ENCODE data around the gene PHLPP1. TPM values are rescaled to one million over a fixed set of nuclear protein-coding genes. Genes with fewer than 3 reads are reported as not detected.
"Not testable (repeated sequence)": the region's sequence is repeated elsewhere in the genome, so short reads cannot be mapped to it uniquely, and the experiment has no call there.

PHLPP1 gene
- 10 to 100 TPM; 12.1 to 13.7 TPM for total RNA-seq

DNA sequence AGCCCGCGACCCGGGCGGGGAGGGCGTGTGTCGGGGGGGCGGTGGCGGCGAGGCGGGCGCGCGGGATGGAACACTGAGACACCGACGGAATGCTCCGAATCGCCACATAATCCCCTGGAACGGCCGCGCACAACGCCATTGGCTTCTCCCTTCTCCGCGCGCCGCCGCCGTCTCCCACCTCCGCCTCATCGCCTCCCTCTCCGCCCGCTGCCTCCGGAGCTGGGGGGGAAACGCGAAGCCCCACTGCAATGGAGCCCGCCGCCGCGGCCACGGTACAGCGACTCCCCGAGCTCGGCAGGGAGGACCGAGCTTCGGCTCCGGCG, at the start of gene PHLPP1:
TSS of gene PHLPP1 (plus strand) at position 106 of the 323 bp plus-strand sequence. CDS start at position 249, 143 bp downstream.
- peak within 1 kb of the TSS; percentile 87 for H3K27ac Mint-ChIP-seq
- peaks cover 9% of the 10 kb centered on the region for H3K36me3 Mint-ChIP-seq (ENCODE audit: low read depth)
- peak; percentile 32 for ATAC-seq (replicated peaks)
- peak within 1 kb of the TSS; percentile 87 for H3K4me3 Mint-ChIP-seq
- H3K9me3 Mint-ChIP-seq = no peaks in the 10 kb centered on the region
- no peaks in the 10 kb centered on the region for H3K27me3 Mint-ChIP-seq
- H3K4me1 Mint-ChIP-seq = peaks cover 21% of the 10 kb centered on the region

DNA sequence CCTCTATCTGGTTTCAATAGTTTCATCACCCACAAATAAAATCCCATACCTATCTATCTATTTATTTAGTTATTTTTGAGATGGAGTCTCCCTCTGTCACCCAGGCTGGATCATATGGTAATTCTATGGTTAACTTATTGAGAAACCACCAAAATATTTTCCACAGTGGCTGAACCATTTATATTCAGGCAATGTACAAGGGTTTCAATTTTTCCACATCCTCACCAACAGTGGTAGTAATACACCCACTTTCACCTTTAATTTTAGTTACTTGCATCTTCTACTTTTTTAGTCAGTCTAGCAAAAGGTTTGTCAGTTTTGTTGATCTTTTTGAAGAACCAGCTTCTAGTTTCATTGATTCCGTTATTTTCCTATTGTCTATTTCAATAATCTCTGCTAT, 46.1 kb upstream of the PHLPP1 start:
- Mint-ChIP-seq H3K36me3 (ENCODE audit: low read depth) (no peaks in the 10 kb centered on the region), H3K27ac (no peak overlapping the region), H3K27me3 (no peaks in the 10 kb centered on the region), H3K9me3 (peaks cover 17% of the 10 kb centered on the region), H3K4me3 (no peak overlapping the region), H3K4me1 (no peaks in the 10 kb centered on the region)
- peak; percentile 37 for ATAC-seq (replicated peaks)

DNA sequence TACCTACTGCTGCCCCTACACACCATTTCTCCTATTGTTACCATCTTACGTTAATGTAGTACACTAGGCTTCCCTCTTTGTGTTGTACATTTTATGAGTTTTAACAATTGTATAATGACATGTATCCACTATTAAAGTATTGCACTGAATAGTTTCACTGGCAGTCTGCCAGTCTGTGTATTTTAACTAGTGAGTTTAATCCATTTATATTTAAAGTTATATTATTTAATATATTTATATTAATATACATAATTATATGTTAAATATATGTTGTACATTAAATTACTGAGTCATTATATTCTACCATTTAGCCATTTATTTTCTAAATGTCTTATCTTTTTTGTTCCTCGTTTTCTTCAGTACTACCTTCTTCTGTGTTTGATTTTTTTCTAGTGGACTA, 44.8 kb upstream of the PHLPP1 start:
- no peak for ATAC-seq (replicated peaks)
- H3K4me1 Mint-ChIP-seq = no peaks in the 10 kb centered on the region
- H3K4me3 Mint-ChIP-seq = no peak overlapping the region
- H3K36me3 Mint-ChIP-seq (ENCODE audit: low read depth) = no peaks in the 10 kb centered on the region
- no peak overlapping the region for H3K27ac Mint-ChIP-seq
- peaks cover 3% of the 10 kb centered on the region for H3K27me3 Mint-ChIP-seq
- peaks cover 20% of the 10 kb centered on the region for H3K9me3 Mint-ChIP-seq

- Mint-ChIP-seq H3K4me1 (no peaks in the 10 kb centered on the region), H3K36me3 (ENCODE audit: low read depth) (no peaks in the 10 kb centered on the region), H3K4me3 (no peak overlapping the region), H3K27ac (no peak overlapping the region), H3K9me3 (peaks cover 20% of the 10 kb centered on the region), H3K27me3 (peaks cover 3% of the 10 kb centered on the region)
- ATAC-seq (replicated peaks) = no peak
Observed at GRCh38 chr18:62672600-62672999, 42.7 kb upstream of the PHLPP1 start.

- Mint-ChIP-seq H3K27me3 (peaks cover 3% of the 10 kb centered on the region), H3K9me3 (peaks cover 4% of the 10 kb centered on the region), H3K4me1 (no peaks in the 10 kb centered on the region), H3K4me3 (no peak overlapping the region), H3K36me3 (ENCODE audit: low read depth) (no peaks in the 10 kb centered on the region), H3K27ac (no peak overlapping the region)
- ATAC-seq (replicated peaks) = no peak
Observed at GRCh38 chr18:62678847-62679485, 36.4 kb upstream of the PHLPP1 start.

DNA sequence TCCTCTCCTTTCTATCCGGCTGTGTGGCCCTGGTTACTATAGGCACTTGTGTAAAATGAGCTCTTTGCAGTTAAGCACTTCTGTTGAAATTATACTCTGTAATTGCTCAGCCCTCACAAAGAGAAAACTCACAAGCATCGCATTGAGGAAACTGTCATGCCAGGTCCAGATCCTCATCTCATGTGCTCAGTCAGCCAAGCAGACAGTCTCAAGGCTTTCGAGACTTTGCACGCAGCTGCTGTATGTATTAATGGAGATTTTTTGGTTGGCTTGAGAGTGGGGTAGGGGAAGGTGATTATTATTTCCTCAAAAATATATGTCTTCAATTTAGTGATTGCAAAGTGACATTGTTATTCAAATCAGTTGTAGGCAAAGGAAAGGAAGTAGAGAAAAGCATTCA, 33.0 kb upstream of the PHLPP1 start:
- Mint-ChIP-seq H3K27ac (no peak overlapping the region), H3K4me3 (no peak overlapping the region), H3K27me3 (peaks cover 9% of the 10 kb centered on the region), H3K9me3 (no peaks in the 10 kb centered on the region), H3K36me3 (ENCODE audit: low read depth) (no peaks in the 10 kb centered on the region), H3K4me1 (no peaks in the 10 kb centered on the region)
- ATAC-seq (replicated peaks) = no peak

- Mint-ChIP-seq H3K9me3 (peaks cover 7% of the 10 kb centered on the region), H3K36me3 (ENCODE audit: low read depth) (no peaks in the 10 kb centered on the region), H3K27me3 (peaks cover 14% of the 10 kb centered on the region), H3K27ac (no peak overlapping the region), H3K4me1 (no peaks in the 10 kb centered on the region), H3K4me3 (no peak overlapping the region)
- ATAC-seq (replicated peaks) = no peak
Observed at GRCh38 chr18:62683935-62684334, 31.4 kb upstream of the PHLPP1 start.

DNA sequence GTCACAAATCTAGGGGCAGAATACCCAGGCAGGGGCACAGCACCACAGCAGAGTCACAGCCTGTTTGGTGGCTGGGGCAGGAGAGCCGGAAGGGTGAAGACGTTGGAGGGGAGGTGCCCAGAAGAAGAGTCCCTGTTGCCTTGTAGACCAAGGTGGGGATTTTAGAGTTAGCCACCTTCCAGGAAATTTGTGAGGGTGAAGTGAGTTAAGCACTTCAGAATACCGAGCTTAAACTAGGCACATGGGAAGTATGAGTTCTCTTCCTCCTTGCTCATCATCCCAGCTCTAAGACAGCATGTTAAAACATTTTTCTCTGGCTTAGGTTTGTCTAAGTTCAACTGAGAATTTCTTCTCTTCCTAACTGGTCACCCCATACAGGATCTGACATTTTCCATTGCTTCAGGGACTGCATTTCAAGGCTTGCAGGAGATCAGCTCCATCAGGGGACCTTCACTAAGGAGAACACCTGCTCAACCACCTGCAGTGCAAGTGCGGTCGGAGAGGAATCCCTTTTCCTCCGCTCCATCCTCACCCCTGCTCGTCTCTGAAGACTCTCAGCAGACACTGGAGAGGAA, 26.5 kb upstream of the PHLPP1 start:
- H3K9me3 Mint-ChIP-seq = peaks cover 23% of the 10 kb centered on the region
- peaks cover 29% of the 10 kb centered on the region for H3K27me3 Mint-ChIP-seq
- H3K4me3 Mint-ChIP-seq = no peak overlapping the region

DNA sequence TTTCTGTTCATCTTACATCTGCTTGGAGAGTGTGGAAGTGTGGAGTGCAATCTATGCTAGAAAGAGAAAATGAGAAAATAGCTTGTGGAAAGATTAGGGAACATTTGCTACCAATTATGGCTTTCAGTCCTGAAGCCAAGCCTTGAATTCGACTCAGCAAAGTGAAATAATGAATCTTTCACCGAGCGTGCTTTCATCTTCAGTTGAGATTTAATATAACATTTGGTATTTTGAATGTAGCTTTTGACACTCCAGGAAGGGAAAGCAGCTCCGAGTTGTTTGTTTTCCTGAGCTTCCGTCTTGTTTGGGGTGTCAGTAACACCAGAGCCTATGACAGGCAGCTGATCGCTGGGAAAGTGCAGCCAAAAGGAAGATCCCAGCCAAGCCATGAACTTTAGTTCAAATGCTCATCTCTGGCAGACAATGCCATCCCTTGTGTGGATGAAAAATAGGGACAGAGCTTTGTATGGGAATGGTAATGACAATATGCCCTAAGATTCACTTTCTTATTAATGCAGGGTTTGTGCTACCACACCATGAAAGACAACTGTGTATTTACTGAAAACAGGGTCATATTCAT, 25.0 kb upstream of the PHLPP1 start:
- Mint-ChIP-seq H3K36me3 (ENCODE audit: low read depth) (no peaks in the 10 kb centered on the region), H3K4me3 (no peak overlapping the region), H3K27me3 (peaks cover 27% of the 10 kb centered on the region), H3K9me3 (peaks cover 23% of the 10 kb centered on the region), H3K27ac (no peak overlapping the region), H3K4me1 (no peaks in the 10 kb centered on the region)
- ATAC-seq (replicated peaks) = no peak

More for the DNA sequence above, 26.5 kb upstream of the PHLPP1 start:
- Mint-ChIP-seq H3K4me1 (no peaks in the 10 kb centered on the region), H3K27ac (no peak overlapping the region), H3K36me3 (ENCODE audit: low read depth) (no peaks in the 10 kb centered on the region)
- ATAC-seq (replicated peaks) = no peak

GRCh38 chr18:62693659-62694058, 21.7 kb upstream of the PHLPP1 start:
- Mint-ChIP-seq H3K36me3 (ENCODE audit: low read depth) (no peaks in the 10 kb centered on the region), H3K4me1 (no peaks in the 10 kb centered on the region), H3K27me3 (peaks cover 24% of the 10 kb centered on the region), H3K4me3 (no peak overlapping the region), H3K9me3 (peaks cover 17% of the 10 kb centered on the region), H3K27ac (no peak overlapping the region)
- ATAC-seq (replicated peaks) = no peak

DNA sequence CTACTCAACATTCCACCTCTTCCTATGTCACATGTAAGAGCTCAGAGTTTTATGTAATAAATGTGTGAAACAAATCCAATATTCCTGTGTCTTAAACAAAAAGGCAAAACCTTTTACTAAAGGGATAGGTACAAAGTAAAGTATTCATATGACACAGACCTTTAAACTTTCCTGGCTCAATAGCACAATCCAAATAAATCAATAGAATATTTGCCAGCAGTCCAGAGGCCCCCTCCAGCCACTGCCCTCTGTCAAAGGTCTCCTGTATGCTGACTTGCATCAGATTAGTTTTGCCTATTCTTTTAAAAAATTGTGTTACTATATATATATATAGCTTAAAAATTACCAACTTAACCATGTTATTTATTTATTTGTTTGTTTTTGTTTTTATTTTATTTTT, 17.7 kb upstream of the PHLPP1 start:
- H3K27me3 Mint-ChIP-seq = peaks cover 23% of the 10 kb centered on the region
- H3K4me1 Mint-ChIP-seq = no peaks in the 10 kb centered on the region
- H3K4me3 Mint-ChIP-seq = no peak overlapping the region
- no peak overlapping the region for H3K27ac Mint-ChIP-seq
- H3K9me3 Mint-ChIP-seq = no peaks in the 10 kb centered on the region
- ATAC-seq (replicated peaks) = no peak
- no peaks in the 10 kb centered on the region for H3K36me3 Mint-ChIP-seq (ENCODE audit: low read depth)

DNA sequence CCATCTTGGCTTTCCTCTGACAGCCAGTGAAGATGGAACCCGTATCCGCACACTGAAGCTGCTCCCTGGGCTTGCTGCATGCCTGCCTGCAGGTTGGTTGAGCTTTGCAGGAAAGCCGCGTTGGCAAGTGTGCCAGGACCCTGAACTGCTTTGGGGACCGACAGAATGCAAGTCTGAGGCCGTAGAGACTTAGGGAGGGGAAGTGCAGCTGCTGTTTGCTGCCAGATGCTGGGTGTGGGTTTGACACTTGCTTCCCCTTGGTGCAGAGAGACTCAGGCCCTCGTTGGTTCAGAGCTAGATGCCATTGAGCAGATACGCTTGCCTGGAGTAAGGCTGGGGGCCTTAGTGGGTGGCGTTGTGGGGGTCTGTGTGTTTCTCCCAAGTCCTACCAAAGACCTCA, 13.1 kb upstream of the PHLPP1 start:
- Mint-ChIP-seq H3K4me1 (no peaks in the 10 kb centered on the region), H3K36me3 (ENCODE audit: low read depth) (no peaks in the 10 kb centered on the region), H3K27me3 (peaks cover 27% of the 10 kb centered on the region), H3K4me3 (no peak overlapping the region), H3K9me3 (no peaks in the 10 kb centered on the region), H3K27ac (no peak overlapping the region)
- no peak for ATAC-seq (replicated peaks)

- ATAC-seq (replicated peaks); H3K4me1 Mint-ChIP-seq: not testable (repeated sequence)
Observed at GRCh38 chr18:62706879-62707278, 8.5 kb upstream of the PHLPP1 start.

GRCh38 chr18:62709908-62710307, 5.4 kb upstream of the PHLPP1 start:
- H3K4me1 Mint-ChIP-seq = not testable (repeated sequence)

More at GRCh38 chr18:62706879-62707278, 8.5 kb upstream of the PHLPP1 start:
- H3K36me3 Mint-ChIP-seq (ENCODE audit: low read depth); H3K9me3 Mint-ChIP-seq; H3K27ac Mint-ChIP-seq; H3K4me3 Mint-ChIP-seq; H3K27me3 Mint-ChIP-seq: not testable (repeated sequence)

DNA sequence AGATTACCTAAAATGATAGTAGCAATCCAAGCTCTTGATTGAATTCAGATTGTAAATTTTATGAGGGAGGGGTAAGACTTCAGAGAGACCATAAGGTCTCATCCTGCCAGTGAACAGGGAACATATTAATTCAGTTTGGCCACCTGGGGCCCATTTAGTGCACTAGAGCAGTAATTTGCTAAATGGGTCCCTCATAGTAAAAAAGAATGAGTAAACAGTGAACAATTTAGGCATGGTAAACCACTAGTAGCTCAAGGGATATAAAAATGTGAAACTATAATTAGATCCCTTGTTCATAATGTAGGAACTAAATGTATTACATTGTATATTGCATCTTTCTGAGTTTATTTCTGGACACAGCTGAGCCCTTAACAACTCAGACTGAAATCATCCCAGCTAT, 4.9 kb upstream of the PHLPP1 start:
- H3K9me3 Mint-ChIP-seq = no peaks in the 10 kb centered on the region
- ATAC-seq (replicated peaks) = no peak
- H3K36me3 Mint-ChIP-seq (ENCODE audit: low read depth) = no peaks in the 10 kb centered on the region
- H3K4me1 Mint-ChIP-seq = peaks cover 5% of the 10 kb centered on the region
- H3K4me3 Mint-ChIP-seq = no peak overlapping the region
- H3K27ac Mint-ChIP-seq = no peak overlapping the region
- no peaks in the 10 kb centered on the region for H3K27me3 Mint-ChIP-seq

More at GRCh38 chr18:62709908-62710307, 5.4 kb upstream of the PHLPP1 start:
- not testable (repeated sequence) for H3K36me3 Mint-ChIP-seq (ENCODE audit: low read depth); ATAC-seq (replicated peaks); H3K9me3 Mint-ChIP-seq; H3K27ac Mint-ChIP-seq; H3K27me3 Mint-ChIP-seq; H3K4me3 Mint-ChIP-seq

Data from activated T-helper 17 cell treated with anti-CD3 and anti-CD28 coated beads, Interleukin-2, amount 50 U/mL, for 72 hours (primary cell).